ENCODE data around the gene OSGIN1. TPM values are rescaled to one million over a fixed set of nuclear protein-coding genes. Genes with fewer than 3 reads are reported as not detected.
"Not testable (repeated sequence)": the region's sequence is repeated elsewhere in the genome, so short reads cannot be mapped to it uniquely, and the experiment has no call there.

The OSGIN1 gene
- total RNA-seq, 1 donor, result 6.6 TPM

DNA sequence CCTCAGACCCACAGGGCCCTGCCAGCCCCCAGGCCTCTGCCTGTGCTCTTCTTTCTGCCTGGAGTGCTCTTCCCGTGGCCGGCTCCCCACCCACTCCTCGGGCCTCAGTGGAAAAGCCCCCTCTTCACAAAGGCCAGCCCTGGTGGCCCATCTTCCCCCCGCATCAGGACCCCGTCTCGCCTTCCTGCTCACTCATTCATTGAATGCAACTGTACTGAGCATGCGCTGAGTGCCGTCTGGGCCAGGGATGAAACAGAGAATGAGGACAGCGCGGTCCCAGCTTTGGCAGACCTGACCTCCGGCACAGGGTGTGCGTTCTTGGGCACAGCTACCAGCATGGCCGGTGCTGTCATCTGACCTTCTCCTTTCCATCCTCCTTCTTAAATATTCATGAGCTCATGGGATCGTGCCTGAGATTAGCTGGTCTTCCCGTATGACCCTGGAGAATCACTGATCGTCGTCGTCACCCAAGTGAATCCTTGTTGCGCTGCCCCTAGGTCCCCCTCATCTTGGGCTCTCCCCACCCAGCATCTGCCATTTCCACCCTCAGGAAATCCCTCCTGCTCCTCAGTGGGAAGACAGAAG, 16.4 kb upstream of the OSGIN1 start:
- TF ChIP-seq CTCF (IDR thresholded peaks at IDR 0.05; ENCODE audit: insufficient read depth, low read length), result no peak
- H3K4me3 ChIP-seq (ENCODE audit: low read depth, low read length), result no peak overlapping the region
- DNase-seq (ENCODE audit: low read depth), result no peak

DNA sequence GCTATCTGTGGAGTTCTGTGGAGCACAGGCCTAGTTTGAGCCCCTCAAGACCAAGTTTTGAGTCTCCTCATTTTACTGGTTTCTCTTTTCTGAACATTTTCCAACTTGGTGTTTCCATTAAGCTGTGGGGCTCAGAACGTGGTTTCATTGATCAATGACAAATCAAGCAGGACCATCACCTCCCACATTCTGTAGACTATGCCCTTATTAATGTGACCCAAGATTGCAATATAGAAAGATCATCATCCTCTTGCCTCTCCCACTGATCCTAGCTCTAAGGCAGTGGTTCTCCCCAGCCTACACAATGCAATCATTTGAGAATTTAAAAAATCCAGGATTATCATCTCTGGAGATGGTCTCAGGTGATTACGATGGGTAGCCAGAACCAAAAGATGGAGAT, 15.8 kb upstream of the OSGIN1 start:
- no peak overlapping the region for H3K4me3 ChIP-seq (ENCODE audit: low read depth, low read length)
- TF ChIP-seq CTCF (IDR thresholded peaks at IDR 0.05; ENCODE audit: insufficient read depth, low read length), result no peak
- no peak for DNase-seq (ENCODE audit: low read depth)

GRCh38 chr16:83937922-83938885, 14.8 kb upstream of the OSGIN1 start:
- no peak for DNase-seq (ENCODE audit: low read depth)
- TF ChIP-seq CTCF (IDR thresholded peaks at IDR 0.05; ENCODE audit: insufficient read depth, low read length), result no peak

GRCh38 chr16:83939266-83939855, 13.7 kb upstream of the OSGIN1 start:
- TF ChIP-seq CTCF (IDR thresholded peaks at IDR 0.05; ENCODE audit: insufficient read depth, low read length), result no peak
- no peak overlapping the region for H3K4me3 ChIP-seq (ENCODE audit: low read depth, low read length)
- no peak for DNase-seq (ENCODE audit: low read depth)

More at GRCh38 chr16:83937922-83938885, 14.8 kb upstream of the OSGIN1 start:
- no peak overlapping the region for H3K4me3 ChIP-seq (ENCODE audit: low read depth, low read length)

DNA sequence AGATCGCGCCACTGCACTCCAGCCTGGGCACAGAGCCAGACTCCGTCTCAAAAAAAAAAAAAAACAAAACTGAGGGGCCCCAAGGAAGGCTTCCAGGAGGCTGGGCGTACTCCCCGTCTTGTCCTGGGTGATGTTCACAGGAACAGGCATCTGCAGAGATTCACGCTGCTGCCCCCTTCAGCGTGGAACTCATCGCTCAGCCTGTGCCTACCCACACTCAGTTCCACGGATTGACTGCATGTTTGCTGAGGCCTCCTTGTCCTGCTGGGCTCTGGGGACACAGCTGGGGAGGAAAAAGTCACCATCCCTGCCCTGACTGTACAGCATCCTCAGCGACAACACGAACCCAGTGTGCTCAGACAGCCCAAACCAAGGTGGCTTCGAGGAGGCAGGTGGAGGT, 12.9 kb upstream of the OSGIN1 start:
- no peak overlapping the region for H3K4me3 ChIP-seq (ENCODE audit: low read depth, low read length)
- DNase-seq (ENCODE audit: low read depth), result no peak
- no peak for TF ChIP-seq CTCF (IDR thresholded peaks at IDR 0.05; ENCODE audit: insufficient read depth, low read length)

GRCh38 chr16:83940630-83941378, 12.2 kb upstream of the OSGIN1 start:
- no peak for DNase-seq (ENCODE audit: low read depth)

GRCh38 chr16:83941546-83941945, 11.5 kb upstream of the OSGIN1 start:
- not testable (repeated sequence) for H3K4me3 ChIP-seq (ENCODE audit: low read depth, low read length); DNase-seq (ENCODE audit: low read depth)

More at GRCh38 chr16:83940630-83941378, 12.2 kb upstream of the OSGIN1 start:
- TF ChIP-seq CTCF (IDR thresholded peaks at IDR 0.05; ENCODE audit: insufficient read depth, low read length), result no peak
- no peak overlapping the region for H3K4me3 ChIP-seq (ENCODE audit: low read depth, low read length)

Measured in fibroblast of the aortic adventitia (primary cell).